ENCODE measurements around the gene ANKRD52. TPM values are rescaled to one million over a fixed set of nuclear protein-coding genes. Genes with fewer than 3 reads are reported as not detected.
"Not testable (repeated sequence)": the region's sequence is repeated elsewhere in the genome, so short reads cannot be mapped to it uniquely, and the experiment has no call there.

ANKRD52 gene
- total RNA-seq, 4 donors from 2014 or later, result 30.5 to 48.7 (median 36.6) TPM

GRCh38 chr12:56198836-56199235 lies 59.3 kb downstream of the ANKRD52 start:
- Histone ChIP-seq H3K27me3 (no peaks in the 10 kb centered on the region), H3K4me1 (peaks cover 0 to 6% (median 0%) of the 10 kb centered on the region in 4 donors), H3K27ac (no peak overlapping the region), H3K9me3 (no peaks in the 10 kb centered on the region), H3K4me3 (no peak overlapping the region), H3K36me3 (no peaks in the 10 kb centered on the region)
- DNase-seq, result no peak
- TF ChIP-seq POLR2A (IDR thresholded peaks at IDR 0.05), result no peak
- no peak for TF ChIP-seq CTCF (IDR thresholded peaks at IDR 0.05)

GRCh38 chr12:56197921-56198635 lies 60.1 kb downstream of the ANKRD52 start:
- Histone ChIP-seq H3K9me3 (no peaks in the 10 kb centered on the region), H3K27me3 (no peaks in the 10 kb centered on the region), H3K36me3 (no peaks in the 10 kb centered on the region), H3K27ac (peak overlapping the region in 1 of 4 donors; percentile 39), H3K4me1 (peaks cover 0 to 6% (median 0%) of the 10 kb centered on the region in 4 donors), H3K4me3 (no peak overlapping the region)
- no peak for DNase-seq
- TF ChIP-seq CTCF (IDR thresholded peaks at IDR 0.05) (no peak), POLR2A (IDR thresholded peaks at IDR 0.05) (no peak)

GRCh38 chr12:56196818-56197550 lies 61.2 kb downstream of the ANKRD52 start:
- H3K27me3 ChIP-seq, H3K36me3 ChIP-seq, H3K9me3 ChIP-seq, H3K4me3 ChIP-seq, DNase-seq, H3K4me1 ChIP-seq: not testable (repeated sequence)
- H3K27ac ChIP-seq, result peak overlapping the region in 2 of 4 donors; percentile 42 to 49

GRCh38 chr12:56193025-56193578 lies 65.1 kb downstream of the ANKRD52 start:
- peaks cover 0 to 7% (median 4%) of the 10 kb centered on the region in 4 donors for H3K4me1 ChIP-seq
- no peak overlapping the region for H3K27ac ChIP-seq
- DNase-seq, result peak in 2 of 3 donors; percentile 89 to 94
- no peak overlapping the region for H3K4me3 ChIP-seq
- no peaks in the 10 kb centered on the region for H3K9me3 ChIP-seq
- H3K27me3 ChIP-seq, result no peaks in the 10 kb centered on the region
- no peaks in the 10 kb centered on the region for H3K36me3 ChIP-seq
- TF ChIP-seq CTCF (IDR thresholded peaks at IDR 0.05) (peak; percentile 81 to 97 (median 94)), POLR2A (IDR thresholded peaks at IDR 0.05) (no peak)

GRCh38 chr12:56192582-56192981 lies 65.6 kb downstream of the ANKRD52 start:
- TF ChIP-seq CTCF (IDR thresholded peaks at IDR 0.05), result no peak
- no peak for TF ChIP-seq POLR2A (IDR thresholded peaks at IDR 0.05)
- Histone ChIP-seq H3K4me3 (no peak overlapping the region), H3K4me1 (peaks cover 0 to 12% (median 7%) of the 10 kb centered on the region in 4 donors), H3K27me3 (no peaks in the 10 kb centered on the region), H3K27ac (no peak overlapping the region), H3K9me3 (no peaks in the 10 kb centered on the region), H3K36me3 (no peaks in the 10 kb centered on the region)
- no peak for DNase-seq

GRCh38 chr12:56190695-56191155 lies 67.5 kb downstream of the ANKRD52 start:
- no peak for TF ChIP-seq CTCF (IDR thresholded peaks at IDR 0.05)
- peak in 1 of 2 donors; percentile 11 for TF ChIP-seq POLR2A (IDR thresholded peaks at IDR 0.05)
- H3K9me3 ChIP-seq, result no peaks in the 10 kb centered on the region
- peak overlapping the region; percentile 89 to 98 (median 94) for H3K4me3 ChIP-seq
- no peak for DNase-seq
- peak overlapping the region; percentile 91 to 95 (median 93) for H3K27ac ChIP-seq
- H3K27me3 ChIP-seq, result no peaks in the 10 kb centered on the region
- H3K4me1 ChIP-seq, result peaks cover 3 to 18% (median 7%) of the 10 kb centered on the region in 4 donors
- peaks cover 0 to 9% (median 0%) of the 10 kb centered on the region in 3 donors for H3K36me3 ChIP-seq

Measured in Peyer's patch (tissue), 4 donors.